ENCODE data around the gene DAND5.
A peak's percentile ranks its signal among the peaks of the same experiment; 100 is the strongest.
"Not testable (repeated sequence)": the region's sequence is repeated elsewhere in the genome, so short reads cannot be mapped to it uniquely, and the experiment has no call there.

Gene DAND5

DNA sequence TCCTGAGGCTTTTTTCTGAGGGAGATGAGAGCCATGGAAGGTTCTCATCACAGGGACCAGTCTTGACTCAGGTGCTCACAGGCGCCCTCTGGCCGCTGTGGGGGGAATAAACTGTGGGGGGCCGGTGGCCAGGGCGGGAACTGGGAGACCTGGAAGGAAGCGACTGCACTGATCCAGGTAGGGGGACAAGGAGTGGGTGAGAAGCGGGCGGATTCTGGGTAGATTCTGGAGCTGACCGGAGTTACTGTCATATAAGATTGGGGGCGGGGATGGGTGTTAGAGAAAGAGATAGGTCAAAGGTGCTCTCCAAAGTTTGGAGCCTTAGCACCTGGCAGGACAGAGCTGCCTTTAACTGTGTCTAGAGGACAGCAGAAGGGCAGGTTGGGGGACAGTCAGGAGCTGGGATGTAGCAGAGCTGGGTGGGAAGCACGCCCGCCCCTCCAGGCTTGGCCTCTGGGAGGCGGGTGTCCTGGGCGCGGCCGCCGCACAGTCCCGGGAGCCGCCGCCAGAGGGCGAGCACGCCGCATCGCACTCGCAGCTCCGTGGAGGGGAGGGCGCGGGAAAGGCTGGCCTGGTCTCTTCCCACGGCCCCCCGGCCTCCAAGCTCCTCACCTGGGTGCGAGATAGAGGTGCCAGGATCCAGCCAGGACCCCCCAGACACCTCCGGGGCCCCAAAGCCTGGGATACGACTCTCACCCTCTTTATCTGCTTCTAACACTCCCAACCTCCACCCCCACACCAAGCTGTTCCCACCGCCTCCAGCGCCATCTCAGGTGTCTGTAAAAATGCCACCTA, 4.2 kb upstream of the DAND5 start:
- DNase-seq: peak in 50 of 56 donors; percentile 11 to 86 (median 56)

DNA sequence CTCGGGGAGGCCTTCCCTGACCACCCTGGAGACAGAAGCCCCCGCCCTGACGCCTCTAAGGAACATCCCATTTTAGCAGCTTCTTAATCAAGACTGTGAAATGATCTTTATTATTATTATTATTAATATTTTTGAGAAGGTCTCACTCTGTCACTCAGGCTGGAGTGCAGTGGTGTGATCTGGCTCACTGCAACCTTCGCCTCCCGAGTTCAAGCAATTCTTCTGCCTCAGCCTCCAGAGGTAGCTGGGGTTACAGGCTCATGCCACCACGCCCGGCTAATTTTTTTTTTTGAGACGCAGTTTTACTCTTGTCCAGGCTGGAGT, 3.6 kb upstream of the DAND5 start:
- no peak for DNase-seq

DNA sequence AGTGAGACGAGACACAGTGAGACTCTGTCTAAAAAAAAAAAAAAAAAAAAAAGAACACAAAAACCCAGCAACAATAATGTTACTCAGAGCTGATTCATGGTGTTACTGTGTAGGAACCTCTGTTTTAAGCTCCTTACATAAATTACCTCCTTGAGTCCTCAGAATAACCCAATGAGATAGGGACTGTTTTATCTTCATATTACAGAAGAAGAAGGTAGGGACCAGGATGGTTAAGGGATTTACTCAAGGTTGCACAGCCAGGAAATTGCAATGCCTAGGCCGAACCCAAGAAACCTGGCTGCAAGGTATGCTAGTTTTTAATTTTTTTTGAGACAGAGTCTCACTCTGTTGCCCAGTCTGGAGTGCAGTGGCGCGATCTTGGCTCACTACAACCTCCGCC, 1.5 kb upstream of the DAND5 start:
- DNase-seq: no peak

DNA sequence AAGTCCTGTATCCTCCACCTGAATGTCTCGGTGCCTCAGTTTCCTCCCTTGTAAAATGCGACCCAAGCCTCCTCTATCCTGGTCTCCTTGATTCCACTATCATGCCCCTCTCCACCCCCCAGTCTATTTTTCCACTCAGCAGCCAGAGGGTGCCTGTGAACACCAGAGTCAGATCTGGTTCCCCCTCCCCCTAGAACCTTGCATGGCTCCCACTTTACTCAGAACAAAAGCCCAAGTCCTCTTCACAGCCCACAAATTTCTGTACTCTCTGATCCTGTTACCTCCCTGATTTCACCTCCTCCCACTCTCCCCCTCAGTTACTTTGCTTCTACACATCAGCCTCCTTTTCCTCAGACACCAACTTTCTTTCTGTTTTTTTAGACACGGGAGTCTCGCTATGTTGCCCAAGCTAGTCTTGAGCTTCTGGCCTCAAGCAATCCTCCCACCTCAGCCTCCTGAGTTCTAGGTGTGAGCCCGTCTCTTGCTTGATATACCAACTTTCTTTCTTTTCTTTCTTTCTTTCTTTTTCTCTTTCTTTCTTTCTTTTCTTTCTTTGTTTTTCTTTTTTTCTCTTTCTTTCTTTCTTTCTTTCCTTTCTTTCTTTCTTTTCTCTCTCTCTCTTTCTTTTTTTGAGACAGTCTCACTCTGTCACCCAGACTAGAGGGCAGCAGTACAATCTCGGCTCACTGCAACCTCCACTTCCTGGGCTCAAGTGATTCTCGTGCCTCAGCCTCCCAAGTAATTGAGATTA, 869 bp downstream of the DAND5 start:
- no peak for DNase-seq

DNA sequence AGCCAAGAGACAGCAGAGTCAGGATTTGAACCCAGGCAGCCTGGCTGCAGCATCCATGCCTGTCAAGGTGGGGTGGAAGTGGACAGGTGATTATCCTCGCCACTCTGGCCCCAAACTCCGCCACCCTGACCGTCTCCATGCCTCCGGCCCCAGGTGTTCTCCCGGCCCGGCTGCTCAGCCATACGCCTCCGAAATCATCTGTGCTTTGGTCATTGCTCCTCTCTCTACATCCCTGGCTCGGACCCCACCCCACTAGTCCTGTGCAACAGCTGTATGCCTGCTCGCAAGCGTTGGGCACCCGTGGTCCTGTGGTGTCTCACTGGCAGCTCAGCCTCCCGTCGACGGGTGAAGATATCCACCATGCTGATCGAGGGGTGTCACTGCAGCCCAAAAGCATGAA, 3.9 kb downstream of the DAND5 start:
- DNase-seq: no peak

DNA sequence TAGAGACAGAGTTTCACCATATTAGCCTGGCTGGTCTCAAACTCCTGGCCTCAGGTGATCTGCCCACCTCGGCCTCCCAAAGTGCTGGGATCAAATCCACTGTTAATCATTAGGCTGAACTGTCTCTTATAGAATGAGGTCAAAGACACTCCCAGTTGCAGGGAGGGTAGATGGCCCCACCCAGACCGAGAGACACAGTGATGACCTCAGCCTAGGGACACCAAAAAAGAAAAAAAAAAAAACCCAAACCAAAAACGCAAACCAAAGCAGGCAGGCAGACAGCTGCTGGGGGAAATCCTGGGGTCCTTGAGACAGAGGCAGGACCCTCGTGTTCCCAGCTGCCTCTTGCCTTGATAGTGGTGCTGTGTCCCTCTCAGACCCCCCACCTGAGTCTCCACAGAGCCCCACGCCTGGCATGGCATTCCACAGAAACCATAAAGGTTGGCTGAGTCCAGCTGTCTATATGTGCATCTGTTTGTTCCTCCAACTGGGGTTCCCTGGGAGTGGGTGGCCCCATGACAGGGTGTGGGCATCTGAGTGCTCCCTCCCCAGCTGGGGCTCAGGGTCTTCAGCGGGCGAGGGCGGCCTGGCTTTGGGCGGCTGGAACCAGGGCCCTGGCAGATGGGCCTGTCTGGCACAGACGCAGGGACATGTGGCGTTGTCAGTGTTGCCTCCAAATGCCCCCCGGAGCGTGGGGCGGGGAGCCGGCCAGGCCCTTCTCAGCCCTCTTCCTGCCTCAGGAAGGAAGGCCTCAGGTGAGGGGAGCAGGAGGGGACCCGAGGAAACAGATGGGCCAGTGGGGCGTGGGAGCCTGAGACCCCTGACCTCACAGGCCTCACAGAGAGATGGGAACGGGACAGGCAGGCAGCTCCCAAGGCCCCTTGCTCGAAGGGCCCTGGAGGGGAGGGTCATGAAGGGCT, 5.2 kb downstream of the DAND5 start:
- no peak for DNase-seq

DNA sequence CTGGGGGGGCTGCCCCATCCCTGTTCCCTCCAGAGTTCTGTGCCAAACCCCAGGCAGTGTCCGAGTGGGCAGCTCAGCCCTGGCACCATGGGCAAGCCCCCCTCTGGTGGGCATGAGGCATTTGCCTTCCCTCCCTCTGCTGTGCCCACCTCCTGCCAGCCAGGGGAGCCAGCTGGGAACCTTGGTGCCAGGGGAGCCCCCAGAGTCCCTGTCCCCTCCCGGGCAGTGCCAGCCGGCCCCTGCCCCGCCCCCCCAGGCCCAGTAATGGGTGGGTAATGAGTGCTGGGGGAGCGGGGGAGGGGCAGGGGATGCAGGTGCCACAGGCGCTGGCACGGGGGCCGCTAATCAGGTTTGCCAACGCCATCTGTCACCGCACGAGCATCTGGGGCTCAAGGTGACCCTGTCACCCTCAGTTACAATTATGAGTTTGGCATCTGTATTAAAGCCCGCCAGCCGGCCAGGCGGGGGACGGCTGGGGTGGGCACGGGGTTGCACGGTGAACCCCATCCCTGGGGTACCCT, 5.9 kb downstream of the DAND5 start:
- DNase-seq: no peak

DNA sequence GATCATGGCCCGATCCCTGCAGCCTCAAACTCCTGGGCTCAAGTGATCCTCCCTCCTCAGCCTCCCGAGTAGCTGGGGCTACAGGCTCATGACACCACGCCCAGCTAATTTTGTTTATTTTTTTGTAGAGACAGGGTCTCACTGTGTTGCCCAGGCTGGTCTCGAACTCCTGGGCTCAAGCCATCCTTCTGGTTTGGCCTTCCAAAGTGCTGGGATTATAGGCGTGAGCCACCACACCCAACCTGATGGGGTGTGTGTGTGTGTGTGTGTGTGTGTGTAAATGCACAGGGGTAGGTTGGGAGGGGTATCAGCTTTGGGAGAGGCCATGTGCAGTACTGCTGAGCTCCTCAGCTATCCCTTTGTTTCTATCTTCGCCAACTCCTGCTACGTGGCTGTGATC, 6.7 kb downstream of the DAND5 start:
- not testable (repeated sequence) for DNase-seq

DNA sequence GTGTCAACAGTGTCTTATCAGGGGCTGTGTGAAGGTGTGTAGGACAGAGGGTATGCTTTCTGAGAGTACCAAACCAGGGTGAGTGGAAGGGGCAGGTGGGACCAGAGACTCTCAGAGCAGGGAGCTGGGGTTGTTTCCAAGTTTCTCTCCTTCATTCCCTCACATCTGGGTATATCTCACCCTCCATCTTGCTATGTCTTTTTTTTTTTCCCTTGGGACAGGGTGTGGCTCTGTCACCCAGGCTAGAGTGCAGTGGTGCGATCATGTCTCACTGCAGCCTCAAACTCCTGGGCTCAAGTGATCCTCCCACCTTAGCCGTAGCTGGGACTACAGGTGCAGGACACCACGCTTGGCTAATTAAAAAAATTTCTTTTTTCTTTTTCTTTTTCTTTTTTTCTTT, 10.6 kb downstream of the DAND5 start:
- no peak for DNase-seq

DNA sequence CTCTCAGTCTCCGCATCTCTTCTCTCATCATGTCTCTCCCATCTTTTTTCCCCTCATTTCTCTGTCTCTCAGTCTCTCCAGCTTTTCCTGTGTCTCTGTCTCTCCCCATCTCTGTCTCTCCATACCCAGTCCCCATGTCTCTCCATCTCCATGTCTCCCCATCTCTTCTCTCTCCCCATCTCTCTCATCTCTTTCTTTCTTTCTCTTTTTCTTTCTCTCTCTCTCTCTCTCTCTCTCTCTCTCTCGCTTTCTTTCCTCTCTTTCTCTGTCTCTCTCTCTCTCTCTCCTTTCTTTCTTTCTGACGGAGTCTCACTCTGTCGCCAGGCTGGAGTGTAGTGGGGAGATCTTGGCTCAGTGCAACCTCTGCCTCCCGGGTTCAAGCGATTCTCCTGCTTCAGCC, 13.3 kb downstream of the DAND5 start:
- no peak for DNase-seq

DNA sequence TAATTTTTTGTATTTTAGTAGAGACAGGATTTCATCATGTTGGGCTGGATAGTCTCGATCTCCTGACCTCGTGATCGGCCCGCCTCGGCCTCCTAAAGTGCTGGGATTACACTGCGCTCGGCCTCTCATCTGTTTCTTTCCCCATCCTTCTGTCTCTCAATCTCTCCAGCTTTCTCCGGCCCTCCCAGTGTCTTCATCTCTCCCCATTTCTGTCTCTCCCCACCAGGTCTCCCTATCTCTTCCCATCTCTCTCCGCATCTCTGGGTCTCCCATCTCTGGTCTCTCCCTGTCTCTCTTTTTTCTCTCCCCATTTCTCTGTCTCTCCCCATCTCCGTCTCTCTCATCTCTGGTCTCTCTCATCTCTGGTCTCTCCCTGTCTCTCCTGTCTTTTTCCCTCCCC, 13.7 kb downstream of the DAND5 start:
- no peak for DNase-seq

DNA sequence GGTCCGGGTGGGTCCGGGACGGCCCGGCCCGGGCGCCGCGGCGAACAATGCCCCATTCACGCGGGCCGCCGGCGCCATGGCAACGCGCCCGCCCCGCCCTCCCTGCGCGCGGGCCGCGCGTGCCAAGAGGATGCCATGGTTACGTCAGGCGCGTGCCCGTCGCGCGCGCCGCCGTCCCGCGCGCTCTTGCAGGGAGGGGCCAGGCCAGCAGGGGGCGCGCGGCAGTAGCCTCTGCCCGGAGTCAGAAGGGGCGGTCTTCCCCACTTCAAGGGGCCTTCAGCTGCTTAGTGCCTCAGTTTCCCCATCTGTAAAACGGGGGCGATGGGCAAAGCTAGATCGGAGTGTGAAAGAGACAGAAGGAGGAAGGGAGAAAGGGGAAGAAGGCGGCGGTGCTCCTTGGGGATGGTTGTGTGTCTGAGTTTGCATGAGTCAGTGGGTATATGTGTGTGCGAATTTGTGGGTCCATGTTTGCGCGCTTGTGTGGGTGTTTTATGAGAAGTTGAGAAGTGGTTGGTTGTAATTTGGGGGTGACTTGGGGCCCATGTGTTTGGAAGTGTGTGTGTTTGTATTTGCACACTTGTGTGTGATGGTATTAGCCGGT, 14.3 kb downstream of the DAND5 start:
- DNase-seq: peak in 55 of 56 donors; percentile 21 to 91 (median 74)

DNA sequence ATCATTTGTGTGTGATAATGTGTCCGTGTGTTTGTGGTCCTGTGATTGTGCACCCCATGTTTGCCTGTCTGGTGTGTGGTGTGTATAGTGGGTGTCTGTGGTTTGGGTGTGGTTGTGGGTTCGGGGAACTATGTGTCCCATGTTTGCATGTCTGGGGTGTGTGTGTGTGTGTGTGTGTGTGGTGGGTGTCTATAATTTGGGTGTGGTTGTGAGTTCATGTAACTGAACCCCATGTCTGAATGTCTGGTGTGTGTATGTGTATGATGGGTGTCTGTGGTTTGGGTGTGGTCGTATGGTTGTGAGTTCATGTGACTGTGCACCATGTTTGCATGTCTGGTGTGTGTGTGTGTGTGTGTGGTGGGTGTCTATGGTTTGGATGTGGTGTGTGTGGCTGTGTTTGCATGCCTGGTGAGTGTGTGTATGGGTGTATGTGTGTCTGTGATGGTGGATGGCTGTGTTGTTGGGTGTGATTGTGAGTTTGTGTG, 14.8 kb downstream of the DAND5 start:
- DNase-seq: no peak

DNA sequence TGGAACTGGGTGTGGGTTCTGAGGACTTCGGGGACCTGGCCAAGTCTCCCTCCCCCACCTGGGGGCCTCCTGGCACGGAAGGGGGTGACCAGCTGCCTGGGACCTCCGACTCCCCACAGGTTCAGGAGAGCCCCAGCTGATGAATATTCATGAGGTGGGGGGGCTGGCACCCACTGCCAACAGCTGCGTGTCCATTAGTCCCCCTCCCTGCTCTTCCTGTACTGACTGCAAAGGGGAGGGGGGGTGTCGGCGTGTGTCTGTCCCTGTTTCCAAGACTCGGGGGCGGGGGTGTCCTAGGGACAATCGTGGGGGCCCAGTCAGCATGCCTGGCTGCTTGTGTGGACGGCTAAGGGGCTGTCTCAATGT, 15.3 kb downstream of the DAND5 start:
- peak in 30 of 56 donors; percentile 27 to 72 (median 55) for DNase-seq

DNA sequence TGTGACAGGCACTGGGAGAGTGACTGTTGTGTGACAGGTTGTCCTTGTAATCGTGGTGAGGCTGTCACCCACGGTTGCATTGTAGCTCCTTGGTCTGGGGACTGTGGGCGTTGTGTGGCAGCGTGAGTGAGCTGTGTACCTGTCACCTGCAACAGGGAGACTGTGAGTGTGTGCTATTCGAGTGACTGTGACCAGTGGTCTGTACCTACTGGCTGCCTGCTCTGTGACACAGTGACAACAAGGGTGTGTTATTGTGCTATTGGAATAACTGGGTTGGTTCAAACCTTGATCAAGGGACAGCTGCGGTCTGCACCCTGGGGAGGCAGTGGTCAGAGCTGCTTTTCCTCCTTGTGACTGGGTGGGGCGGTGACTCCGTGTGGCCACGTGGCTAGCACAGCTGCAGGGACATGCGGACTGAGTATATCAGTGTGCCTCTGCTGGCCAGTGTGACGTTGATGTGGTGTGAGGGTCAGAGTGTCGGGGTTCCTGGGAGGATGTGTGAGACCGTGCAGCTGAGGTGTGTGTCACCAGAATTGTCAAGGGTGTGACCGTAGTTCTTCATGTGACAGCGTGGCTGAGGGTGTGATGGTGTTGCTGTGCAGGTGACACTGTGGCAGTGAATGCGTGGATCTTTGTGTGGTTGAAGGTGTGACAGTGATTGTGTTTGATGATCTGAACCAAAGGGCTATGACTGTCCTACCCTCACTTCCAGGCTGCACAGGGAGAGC, 15.8 kb downstream of the DAND5 start:
- peak in 52 of 56 donors; percentile 24 to 94 (median 78) for DNase-seq

DNA sequence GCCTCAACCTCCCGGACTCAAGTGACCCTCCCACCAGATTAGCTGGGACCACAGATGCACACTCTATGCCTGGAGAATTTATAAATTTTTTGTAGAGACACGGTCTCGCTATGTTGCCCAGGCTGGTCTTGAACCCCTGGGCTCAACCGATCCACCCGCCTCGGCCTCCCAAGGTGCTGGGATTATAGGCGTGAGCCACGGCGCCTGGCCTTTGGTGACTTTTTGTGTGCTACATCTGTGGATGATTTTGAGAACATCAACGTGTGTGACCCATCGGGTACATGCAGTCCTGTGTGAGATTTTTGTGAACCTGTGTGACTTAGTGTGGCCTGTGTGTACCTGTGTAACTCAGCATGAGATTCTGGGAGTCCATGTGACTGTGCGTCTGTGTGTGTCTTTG, 17.4 kb downstream of the DAND5 start:
- DNase-seq: no peak

DNA sequence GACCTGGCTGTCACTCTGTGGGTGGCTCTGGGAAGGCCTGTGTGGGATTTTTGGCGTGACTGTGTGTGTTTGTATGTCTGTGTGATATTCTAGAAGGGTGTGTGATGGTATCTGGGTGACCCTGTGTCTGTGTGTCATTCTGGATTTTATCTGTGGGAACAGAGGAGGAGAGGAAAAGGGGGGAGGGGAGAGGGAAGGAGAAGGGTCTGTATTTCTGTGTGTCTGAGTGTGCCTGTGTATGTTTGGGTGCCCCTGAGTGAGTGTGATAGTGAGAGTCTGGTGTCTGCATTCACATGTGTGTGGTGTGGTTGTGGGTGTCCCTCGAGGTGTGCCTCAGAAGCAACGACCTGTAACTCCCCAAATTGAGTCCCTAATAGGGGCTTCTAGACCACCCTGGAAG, 17.8 kb downstream of the DAND5 start:
- no peak for DNase-seq

DNA sequence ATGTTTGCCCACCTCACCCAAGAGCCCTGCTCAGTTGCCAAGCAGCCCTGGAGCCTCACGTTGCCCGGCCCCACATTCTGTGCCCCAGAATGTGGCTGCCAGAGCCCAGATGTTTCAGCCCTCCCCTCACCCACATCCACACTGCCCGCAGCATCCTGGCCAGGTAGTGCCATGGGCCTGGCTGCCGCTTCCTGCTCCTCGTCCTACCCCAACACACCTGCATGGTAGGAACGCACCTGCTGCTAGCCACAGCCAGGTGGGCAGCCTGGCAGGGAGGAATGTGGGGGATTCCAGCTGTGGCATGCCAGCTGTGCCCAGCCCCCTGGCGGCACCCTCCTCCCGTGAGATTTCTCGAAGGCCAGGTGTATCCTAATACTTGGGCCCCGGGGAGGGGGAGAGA, 18.4 kb downstream of the DAND5 start:
- no peak for DNase-seq

DNA sequence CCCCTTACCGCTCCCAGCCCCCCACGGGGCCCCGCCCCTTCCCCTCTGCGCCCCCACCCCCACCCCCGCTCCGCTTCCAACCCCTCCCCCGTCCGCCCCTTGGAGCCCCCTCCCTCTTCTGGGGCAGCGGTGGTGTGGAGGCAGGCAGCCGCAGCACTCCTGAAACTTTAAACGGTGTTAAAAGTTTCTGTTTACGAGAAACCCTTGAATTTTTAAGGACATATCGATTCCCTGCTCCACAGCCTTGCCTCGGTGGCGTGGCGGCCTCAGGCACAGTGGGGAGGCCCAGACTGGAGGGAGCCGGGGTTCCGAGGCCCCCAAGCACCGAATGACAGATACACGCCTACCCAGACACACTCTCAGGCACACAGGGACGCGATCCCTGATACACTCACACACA, 21.1 kb downstream of the DAND5 start:
- no peak for DNase-seq

DNA sequence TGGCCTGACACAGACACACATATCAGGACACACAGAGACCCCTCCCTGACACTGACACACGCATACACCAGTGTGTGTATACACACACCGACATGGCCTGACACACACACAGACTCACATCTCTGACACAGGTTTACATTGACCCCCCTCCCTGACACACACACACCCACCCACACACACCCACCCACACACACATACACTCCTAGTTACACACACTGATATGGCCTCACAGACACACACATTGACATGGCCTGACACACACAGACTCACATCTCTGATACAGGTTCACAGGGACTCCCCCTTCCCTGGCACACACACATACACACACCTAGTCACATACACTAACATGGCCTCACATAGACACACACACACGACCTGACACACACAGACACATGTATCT, 21.5 kb downstream of the DAND5 start:
- no peak for DNase-seq

DNA sequence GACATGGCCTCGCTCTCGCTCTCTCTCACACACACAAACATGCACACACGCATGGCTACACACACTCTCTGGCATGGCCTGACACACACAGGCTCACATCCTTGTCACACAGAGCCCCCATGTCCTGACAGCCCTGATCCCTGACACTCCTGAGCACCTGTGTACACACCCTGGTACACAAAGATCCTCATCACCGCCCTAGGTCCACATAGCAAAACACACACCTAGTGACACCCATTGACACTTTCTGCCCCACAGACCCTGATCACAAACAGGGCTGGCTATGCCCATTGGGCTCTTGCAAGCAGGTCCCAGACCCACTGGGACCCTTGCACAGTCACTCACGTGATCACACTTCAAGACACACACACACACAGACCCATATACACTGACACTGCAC, 21.9 kb downstream of the DAND5 start:
- no peak for DNase-seq

All from amygdala (tissue), 56 donors.